GM19395 (cell line): Measurements from ENCODE around the gene CDCP2.

Experiments
- ATAC-seq: cut with Tn5 transposase; IDR thresholded peaks from one replicate; pipeline ENCODE4 v1.9.1; 2021; ENCODE audit warnings: mild to moderate bottlenecking, moderate library complexity; ENCODE audit not compliant: unreplicated experiment

CDCP2 gene

DNA sequence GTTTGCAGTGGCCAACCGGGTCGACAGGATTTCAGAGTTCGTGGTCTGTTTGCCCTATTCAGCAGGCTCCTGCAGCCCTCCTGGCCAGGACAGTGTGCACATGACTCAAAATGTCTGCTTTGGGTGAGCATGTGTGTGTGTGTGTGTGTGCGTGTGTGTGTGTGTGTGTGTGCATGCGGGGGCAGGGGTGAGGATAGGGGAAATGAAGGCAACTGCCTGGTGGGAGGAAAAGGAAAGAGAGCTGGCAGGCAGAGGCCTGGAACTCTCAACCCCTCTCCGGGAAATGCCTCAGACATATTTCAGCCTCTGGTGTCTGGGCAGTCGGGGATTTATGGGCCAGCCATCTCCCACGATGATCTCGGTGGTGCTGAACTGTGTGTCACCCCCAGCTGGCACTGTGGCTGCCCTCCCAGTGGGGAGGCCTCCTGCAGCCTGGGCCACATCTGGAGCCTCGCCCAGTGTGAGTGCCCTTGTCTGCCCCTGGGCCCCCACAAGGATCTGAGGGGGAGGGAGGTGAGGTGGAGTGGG lies 15.2 kb downstream of the CDCP2 start:
- ATAC-seq, result no peak

GRCh38 chr1:54136963-54137533 lies 15.8 kb downstream of the CDCP2 start:
- no peak for ATAC-seq

DNA sequence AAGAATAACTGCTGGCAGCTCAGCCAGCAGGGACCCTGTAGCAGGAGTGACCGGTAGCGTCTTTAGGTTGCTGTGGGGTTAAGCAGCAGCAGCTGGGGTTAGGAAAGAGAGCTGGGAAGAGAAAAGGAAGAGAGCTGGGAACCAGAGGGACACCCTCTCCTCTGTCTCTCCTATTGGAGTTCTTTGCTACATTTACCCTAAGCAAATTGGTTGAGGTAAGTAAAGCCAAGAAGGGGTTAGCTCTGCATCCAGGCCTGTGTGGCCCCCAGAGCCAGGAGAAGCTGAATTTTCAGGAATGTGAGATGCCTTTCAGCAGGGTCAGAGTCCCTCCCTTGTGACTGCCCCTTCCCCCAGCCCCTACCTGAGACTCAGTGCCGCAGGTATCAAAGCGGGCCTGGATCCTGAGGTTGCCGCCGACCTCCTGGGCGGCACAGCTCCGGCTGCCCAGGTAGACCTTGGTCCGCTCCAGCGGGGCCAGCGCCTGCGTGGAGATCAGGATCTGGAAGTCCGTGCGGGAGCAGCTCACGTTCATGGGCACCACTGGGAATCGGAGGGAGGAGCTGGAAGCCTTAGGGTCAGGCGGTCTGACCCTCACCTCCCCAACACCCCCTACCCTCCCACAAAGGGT lies 16.4 kb downstream of the CDCP2 start:
- no peak for ATAC-seq

- no peak for ATAC-seq
Measured at GRCh38 chr1:54135436-54136120, 17.2 kb downstream of the CDCP2 start.

- ATAC-seq, result no peak
Measured at GRCh38 chr1:54134295-54134694, 18.5 kb downstream of the CDCP2 start.

DNA sequence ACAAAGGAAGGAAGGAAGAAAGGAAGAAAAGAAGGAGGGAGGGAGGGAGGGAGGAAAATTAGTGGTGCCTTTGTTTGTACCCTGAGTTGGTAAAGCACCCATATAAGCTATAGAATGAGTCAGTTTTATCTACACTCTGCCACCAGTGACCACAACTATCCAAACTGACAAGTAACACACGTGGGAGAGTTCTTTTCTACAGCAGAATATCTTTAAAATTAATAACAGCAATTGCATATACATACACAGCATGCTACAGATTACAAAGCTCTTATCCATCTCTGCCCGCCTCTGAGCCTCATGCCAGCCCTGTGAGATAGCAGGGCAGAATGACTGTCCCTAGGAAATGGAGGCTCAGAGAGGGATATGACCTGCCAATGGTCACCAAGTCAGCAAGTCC lies 20.3 kb downstream of the CDCP2 start:
- no peak for ATAC-seq

- no peak for ATAC-seq
Measured at GRCh38 chr1:54131419-54131818, 21.4 kb downstream of the CDCP2 start.

GRCh38 chr1:54129858-54130257 lies 22.9 kb downstream of the CDCP2 start:
- no peak for ATAC-seq

- no peak for ATAC-seq
Measured at GRCh38 chr1:54127594-54128300, 25.1 kb downstream of the CDCP2 start.

DNA sequence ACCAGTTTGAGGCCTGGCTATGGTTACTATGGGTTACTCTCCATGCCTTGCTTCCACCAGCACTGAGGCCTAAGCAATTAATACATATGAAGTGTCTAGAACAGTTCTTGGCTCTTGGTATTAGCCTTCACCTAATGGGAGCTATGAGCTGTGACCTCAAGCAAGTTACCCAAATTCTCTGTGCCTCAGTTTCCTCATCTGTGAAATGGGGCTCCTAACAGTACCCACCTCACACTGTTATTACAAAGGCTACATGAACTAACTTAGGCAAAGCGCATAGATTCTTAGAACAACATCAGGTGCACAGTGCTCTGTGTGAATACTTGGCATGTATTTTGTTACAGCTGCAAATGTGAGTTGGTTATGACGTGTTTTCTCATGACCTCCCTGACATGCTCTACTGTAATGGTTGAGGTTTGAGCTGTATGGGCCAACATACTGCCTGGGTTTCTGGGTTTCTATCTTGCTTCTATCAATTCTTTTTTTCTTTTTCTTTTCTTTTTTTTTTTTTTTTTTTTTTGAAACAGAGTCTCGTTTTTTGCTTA lies 26.5 kb downstream of the CDCP2 start:
- ATAC-seq, result no peak

GRCh38 chr1:54125386-54126070 lies 27.3 kb downstream of the CDCP2 start:
- no peak for ATAC-seq

DNA sequence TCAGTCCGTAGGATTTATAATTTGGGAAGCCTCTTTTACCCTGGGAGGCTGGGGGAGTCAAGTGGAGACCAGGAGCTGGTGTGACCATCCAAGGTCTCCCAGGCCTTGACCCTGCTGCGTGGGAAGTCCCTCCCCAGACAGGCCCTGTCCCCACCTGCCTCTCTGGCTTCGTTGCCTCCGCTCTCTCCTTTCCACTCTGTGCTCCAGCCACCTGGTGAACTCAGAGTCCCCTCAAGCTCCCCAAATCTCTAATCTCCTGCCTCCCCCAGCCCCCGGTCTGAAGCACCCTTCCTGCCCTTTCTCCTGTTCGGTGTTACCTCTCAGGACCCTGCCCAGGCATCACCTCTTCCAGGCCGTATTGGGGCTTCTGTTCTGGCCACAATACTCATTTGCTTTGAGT lies 27.9 kb downstream of the CDCP2 start:
- no peak for ATAC-seq

- no peak for ATAC-seq
Measured at GRCh38 chr1:54124472-54124871, 28.3 kb downstream of the CDCP2 start.

- ATAC-seq, result no peak
Measured at GRCh38 chr1:54122992-54123391, 29.8 kb downstream of the CDCP2 start.

DNA sequence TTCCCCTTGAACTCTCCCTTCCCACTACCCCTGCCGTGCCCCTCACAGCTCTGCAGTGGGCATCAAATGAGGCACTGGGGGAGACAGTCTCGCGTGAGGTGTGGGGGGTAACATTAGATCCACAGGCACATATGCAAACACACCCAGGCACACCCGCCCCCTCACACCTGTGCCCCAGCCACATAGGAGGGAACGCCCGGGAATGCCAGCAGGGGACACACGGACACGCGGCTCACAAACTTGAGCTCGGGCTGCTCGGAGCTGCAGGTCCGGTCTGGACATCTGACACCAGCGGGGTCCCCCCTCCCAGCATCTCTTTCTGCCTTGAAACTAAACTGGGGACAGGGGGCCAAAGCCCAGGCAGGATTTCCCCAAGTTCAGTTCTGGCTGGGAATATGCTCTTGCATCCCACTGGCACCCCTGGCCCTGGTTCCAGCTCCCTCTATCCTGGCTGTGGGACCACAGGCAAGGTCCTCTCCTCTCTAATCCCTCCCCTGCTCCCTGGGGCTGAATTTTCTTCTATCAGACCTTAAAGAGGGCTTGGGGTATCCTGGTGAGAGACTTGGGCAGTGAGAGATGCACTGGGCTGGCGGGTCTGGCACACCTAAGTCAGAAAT lies 30.6 kb downstream of the CDCP2 start:
- ATAC-seq, result no peak

DNA sequence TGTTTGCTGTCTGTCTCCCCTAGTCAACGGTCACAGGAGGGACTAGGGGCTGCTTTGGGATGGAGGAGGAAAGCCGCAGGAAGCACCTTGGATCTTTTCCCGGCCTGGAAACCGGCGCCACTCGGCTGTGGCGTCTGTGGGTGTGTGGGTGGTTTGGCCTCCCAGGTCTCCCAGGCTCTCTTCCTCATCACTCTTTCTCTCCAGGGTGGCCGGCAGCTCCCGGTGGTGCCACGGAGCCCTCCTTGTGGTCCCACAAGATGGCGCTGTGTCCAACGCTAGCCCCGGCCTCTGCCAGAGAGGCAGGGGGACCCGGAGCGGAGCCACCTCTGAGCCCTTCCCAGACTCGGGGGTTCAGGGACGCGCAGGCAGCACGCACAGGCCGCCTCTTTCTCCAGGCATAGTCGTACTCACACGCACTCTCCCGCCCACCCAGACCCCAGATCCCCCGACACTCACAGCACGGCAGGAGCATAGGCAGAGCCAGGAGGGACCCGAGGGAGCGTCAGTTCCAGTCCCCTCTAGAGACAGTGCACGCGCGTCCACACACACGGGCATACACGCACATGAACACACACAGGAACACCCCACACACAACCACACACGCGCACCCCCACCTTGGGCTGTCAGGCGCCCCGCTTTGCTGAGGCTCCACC lies 31.2 kb downstream of the CDCP2 start:
- no peak for ATAC-seq

GRCh38 chr1:54120698-54121481 lies 31.9 kb downstream of the CDCP2 start:
- no peak for ATAC-seq

GRCh38 chr1:54120018-54120697 lies 32.6 kb downstream of the CDCP2 start:
- ATAC-seq, result no peak
